Limb (tissue), 2 donors: ENCODE measurements around the gene MYO1G.
"Not testable (repeated sequence)": the region's sequence is repeated elsewhere in the genome, so short reads cannot be mapped to it uniquely, and the experiment has no call there.

Experiments
- DNase-seq, 2 donors: peaks; one replicate each; pipeline ENCODE4 v3.0.0-alpha.2; 2016; ENCODE audit errors: extremely low spot score in 2 of 2

MYO1G gene

GRCh38 chr7:44944821-44945220, 34.0 kb downstream of the MYO1G start:
- no peak for DNase-seq

GRCh38 chr7:44943631-44944030, 35.2 kb downstream of the MYO1G start:
- no peak for DNase-seq

DNA sequence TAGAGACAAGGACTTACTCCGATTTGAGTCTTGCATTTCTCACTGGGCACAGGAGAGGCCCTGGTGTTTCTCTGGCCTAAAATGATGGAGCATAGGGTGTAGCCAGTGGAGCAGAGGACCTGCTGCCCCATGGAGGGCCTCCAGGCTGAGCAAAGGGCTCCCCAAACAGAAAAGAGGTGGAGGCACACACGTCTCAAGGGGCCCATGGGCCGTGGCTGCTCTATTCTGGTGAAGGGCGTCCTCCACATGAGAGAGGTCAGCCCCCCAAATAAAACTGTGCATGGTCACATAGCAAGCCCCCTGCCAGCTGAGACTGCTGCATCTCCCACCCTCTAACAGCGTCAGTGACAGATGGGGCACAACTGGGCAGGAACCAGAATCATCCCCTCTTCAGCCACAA, 41.4 kb downstream of the MYO1G start:
- no peak for DNase-seq

DNA sequence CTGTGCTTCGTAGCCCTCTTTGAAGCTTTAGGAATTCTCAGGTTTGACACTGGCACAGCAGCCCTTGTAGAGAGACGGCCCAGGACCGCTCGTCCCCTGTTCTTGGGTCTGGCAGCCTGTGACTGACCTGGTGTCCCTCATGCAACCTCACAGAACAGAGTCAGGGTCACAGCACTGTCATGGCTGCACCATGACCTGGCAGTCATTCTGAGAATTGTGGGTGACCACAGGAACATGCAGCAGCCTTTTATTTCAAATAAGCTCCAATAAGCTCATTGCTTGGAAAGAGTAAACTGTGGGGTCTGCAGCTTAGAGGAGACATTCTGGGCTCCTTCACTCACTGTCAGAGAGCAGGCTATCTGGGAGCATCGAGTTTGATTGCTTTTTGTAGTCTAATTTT, 42.5 kb downstream of the MYO1G start:
- no peak for DNase-seq

GRCh38 chr7:44935583-44935982, 43.2 kb downstream of the MYO1G start:
- no peak for DNase-seq

DNA sequence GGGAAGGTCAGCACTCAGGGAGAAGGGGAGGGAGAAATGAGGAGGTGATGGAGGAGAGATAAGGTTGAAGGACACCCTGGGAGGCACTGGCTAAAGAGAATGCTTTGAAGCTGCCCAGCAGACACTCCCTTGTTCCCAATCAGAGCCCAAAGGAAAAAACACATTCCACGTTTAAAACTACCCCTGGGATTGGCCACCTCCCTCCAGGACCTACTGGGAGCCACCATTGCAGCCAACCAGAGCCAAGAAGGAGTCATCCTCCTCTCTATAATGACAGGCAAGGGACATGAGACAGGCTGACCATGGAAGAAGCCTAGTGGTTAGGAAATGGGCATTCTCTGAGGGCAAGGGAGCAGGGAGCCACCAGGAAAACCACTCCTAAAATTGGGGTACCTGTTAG, 43.8 kb downstream of the MYO1G start:
- DNase-seq, result no peak

DNA sequence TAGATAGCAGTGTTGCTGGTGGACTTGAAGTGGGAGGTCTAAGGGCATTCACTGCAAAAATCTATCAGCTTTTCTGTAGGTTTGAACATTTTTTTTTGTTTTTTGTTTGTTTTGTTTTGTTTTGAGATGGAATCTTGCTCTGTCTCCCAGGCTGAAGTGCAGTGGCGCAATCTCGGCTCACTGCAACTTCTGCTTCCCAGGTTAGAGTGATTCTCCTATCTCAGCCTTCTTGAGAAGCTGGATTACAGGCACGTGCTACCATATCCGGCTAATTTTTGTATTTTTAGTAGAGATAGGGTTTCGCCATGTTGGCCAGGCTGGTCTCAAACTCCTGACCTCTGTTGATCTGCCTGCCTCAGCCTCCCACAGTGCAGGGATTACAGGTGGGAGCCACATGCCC, 44.3 kb downstream of the MYO1G start:
- not testable (repeated sequence) for DNase-seq

- no peak for DNase-seq
Observed at GRCh38 chr7:44930921-44931320, 47.9 kb downstream of the MYO1G start.

DNA sequence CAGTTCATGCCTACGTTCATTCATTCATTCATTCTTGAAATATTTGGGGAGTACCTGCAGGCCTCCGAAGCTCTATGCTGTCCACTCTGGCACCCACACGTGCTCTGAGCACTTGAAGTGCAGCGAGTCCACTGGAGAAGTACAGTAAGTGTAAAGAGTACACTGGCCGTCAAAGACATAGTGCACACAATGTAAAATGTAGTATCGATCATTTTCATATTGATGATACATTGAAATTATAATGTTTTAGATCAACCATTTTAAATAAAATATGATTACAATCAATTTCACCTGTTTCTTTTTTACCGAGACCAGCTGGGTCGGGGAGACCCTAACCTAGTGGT, 56.5 kb downstream of the MYO1G start:
- no peak for DNase-seq

DNA sequence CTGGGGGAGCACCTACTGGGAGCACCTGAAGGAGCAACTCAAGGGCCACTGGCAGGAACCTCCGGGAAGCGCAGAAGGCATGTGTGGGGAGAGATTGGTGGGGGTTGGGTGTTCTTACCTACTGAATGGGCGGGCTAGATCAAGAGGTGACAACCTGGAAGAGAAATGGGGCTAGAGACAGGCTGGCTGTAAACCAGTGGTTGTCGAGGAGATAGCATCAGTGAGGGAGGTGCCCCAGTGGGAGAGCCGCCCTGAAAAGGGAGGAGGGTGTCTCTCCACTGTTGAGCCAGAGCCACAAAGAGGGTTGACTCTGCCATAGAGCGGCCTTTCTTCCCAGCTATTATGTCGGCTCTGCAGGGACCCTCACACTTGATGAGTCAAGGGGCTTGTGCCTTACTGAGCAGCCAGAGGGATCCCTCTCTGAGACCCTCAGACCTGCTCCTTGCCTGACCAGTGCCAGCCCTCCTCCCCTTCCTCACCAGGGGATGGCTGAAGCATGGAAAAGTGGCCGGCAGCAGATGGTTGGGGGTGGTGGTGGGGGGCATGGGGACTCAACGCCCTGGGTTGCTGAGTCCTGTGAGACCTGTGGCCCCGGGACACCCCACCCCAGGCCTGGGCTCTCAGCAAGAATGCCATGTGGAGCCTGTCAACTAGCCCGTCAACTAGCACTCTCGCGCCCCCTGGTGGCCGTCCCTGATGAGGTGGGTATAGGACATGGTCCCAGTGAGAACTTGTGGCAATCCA, 57.0 kb downstream of the MYO1G start:
- peak; percentile 42 to 85 for DNase-seq

- no peak for DNase-seq
Observed at GRCh38 chr7:44920119-44920518, 58.7 kb downstream of the MYO1G start.

GRCh38 chr7:44918029-44918428, 60.8 kb downstream of the MYO1G start:
- no peak for DNase-seq

DNA sequence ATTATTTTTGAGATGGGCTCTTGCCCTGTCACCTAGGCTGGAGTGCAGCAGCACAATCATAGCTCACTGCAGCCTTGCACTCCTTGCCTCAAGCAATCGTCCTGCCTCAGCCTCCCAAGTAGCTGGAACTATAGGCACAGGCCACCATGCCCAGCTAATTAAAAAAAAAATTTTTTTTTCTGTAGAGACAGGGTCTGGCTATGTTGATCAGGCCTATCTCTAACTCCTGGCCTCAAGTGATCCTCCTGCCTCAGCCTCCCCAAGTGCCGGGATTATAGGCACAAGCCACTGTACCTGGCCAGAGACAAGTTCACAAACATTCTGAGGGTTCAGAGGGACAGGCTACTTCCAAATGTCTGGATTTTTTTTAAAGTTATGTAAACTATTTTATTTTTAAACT, 61.4 kb downstream of the MYO1G start:
- DNase-seq, result no peak

- peak in 1 of 2 donors; percentile 3 for DNase-seq
Observed at GRCh38 chr7:44914992-44915607, 63.7 kb downstream of the MYO1G start.

GRCh38 chr7:44912775-44913347, 66.0 kb downstream of the MYO1G start:
- DNase-seq, result no peak
